ENCODE results near the gene SLC27A2. TPM values are rescaled to one million over a fixed set of nuclear protein-coding genes. Genes with fewer than 3 reads are reported as not detected.

The SLC27A2 gene
- total RNA-seq, 1 donor from 2014 or later = 2.1 TPM

DNA sequence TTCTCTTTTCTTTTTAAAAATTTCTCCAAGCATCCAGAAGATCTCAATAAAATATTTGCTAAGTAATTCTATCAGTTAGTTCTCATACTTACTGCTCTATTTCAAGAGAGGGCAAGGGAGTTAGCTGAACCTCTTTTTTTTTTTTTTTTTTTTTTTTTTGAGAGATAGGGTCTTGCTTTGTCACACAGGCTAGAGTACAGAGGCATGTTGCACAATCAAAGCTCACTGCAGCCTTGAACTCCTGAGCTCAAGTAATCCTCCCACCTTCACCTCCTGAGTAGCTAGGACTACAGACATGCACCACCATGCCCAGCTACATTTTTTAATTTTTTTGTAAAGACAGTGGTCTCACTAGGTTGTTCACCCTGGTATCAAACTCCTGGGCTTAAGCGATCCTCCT, 62.2 kb downstream of the SLC27A2 start:
- Mint-ChIP-seq H3K27me3 (ENCODE audit: insufficient read depth, low read depth) (peaks cover 3% of the 10 kb centered on the region), H3K9me3 (no peaks in the 10 kb centered on the region), H3K4me1 (no peaks in the 10 kb centered on the region), H3K4me3 (no peak overlapping the region), H3K36me3 (no peaks in the 10 kb centered on the region), H3K27ac (no peak overlapping the region)
- Histone ChIP-seq H3K79me2 (ENCODE audit: low read depth) (no peaks in the 10 kb centered on the region), H3K27me3 (no peaks in the 10 kb centered on the region), H3K4me3 (no peak overlapping the region), H3K9me3 (ENCODE audit: low read depth) (no peaks in the 10 kb centered on the region), H4K20me1 (ENCODE audit: low read depth) (no peaks in the 10 kb centered on the region), H3K27ac (no peak overlapping the region), H2AFZ (replicated peaks) (no peak overlapping the region), H3K4me2 (no peak overlapping the region), H3F3A (ENCODE audit: low read depth) (no peaks in the 10 kb centered on the region), H3K9ac (no peak overlapping the region), H3K36me3 (no peaks in the 10 kb centered on the region), H3K4me1 (no peaks in the 10 kb centered on the region)
- TF ChIP-seq, protein P1, sequence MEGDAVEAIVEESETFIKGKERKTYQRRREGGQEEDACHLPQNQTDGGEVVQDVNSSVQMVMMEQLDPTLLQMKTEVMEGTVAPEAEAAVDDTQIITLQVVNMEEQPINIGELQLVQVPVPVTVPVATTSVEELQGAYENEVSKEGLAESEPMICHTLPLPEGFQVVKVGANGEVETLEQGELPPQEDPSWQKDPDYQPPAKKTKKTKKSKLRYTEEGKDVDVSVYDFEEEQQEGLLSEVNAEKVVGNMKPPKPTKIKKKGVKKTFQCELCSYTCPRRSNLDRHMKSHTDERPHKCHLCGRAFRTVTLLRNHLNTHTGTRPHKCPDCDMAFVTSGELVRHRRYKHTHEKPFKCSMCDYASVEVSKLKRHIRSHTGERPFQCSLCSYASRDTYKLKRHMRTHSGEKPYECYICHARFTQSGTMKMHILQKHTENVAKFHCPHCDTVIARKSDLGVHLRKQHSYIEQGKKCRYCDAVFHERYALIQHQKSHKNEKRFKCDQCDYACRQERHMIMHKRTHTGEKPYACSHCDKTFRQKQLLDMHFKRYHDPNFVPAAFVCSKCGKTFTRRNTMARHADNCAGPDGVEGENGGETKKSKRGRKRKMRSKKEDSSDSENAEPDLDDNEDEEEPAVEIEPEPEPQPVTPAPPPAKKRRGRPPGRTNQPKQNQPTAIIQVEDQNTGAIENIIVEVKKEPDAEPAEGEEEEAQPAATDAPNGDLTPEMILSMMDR (IDR thresholded peaks at IDR 0.05) = no peak
- TF ChIP-seq EZH2 (IDR thresholded peaks at IDR 0.05) = no peak
- no peak for TF ChIP-seq EZH2phosphoT487 (IDR thresholded peaks at IDR 0.05)
- DNase-seq (ENCODE audit: low spot score) = no peak

DNA sequence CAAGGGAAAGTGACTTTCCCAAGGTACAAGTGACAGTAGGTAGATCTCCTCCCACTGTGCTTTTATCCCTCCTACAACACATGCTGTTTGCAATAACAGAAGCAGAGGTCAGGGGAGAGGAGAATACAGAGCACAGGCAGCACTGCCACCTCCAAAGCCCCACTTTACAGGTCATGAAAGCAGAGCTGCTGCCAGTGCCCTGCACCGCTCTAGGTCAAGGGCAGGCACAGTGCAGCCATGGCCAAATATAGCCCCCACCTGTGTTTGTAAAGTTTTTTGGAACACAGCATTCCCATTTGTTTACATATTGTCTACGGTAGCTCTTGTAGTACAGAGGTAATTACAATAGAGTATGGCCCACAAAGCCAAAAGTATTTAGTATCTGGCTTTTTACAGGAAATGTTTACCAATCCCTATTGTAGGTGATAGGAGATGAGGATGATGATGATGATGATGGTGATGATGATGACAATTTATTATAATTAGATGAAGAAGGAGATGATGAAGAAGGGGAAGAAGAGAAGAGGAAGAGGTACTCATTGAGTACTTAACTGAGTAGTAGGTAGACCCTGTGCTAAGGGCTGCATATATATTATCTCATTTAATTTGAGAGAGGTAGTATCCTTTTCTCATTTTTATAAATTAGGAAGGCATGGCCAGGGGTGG, 63.1 kb downstream of the SLC27A2 start:
- Mint-ChIP-seq H3K4me1 (no peaks in the 10 kb centered on the region), H3K27me3 (ENCODE audit: insufficient read depth, low read depth) (peaks cover 3% of the 10 kb centered on the region), H3K36me3 (no peaks in the 10 kb centered on the region), H3K27ac (no peak overlapping the region), H3K9me3 (no peaks in the 10 kb centered on the region), H3K4me3 (no peak overlapping the region)
- no peak overlapping the region for H3K27ac ChIP-seq
- H3K4me1 ChIP-seq = no peaks in the 10 kb centered on the region
- no peak for TF ChIP-seq EZH2phosphoT487 (IDR thresholded peaks at IDR 0.05)
- TF ChIP-seq EZH2 (IDR thresholded peaks at IDR 0.05) = no peak
- TF ChIP-seq, protein P1 (IDR thresholded peaks at IDR 0.05) = no peak
- no peaks in the 10 kb centered on the region for H3F3A ChIP-seq (ENCODE audit: low read depth)
- H3K4me3 ChIP-seq = no peak overlapping the region
- no peak overlapping the region for H3K9ac ChIP-seq
- H3K9me3 ChIP-seq (ENCODE audit: low read depth) = no peaks in the 10 kb centered on the region
- no peak overlapping the region for H2AFZ ChIP-seq (replicated peaks)
- no peaks in the 10 kb centered on the region for H3K36me3 ChIP-seq
- H3K27me3 ChIP-seq = no peaks in the 10 kb centered on the region
- H4K20me1 ChIP-seq (ENCODE audit: low read depth) = no peaks in the 10 kb centered on the region
- no peak for DNase-seq (ENCODE audit: low spot score)
- H3K4me2 ChIP-seq = no peak overlapping the region
- no peaks in the 10 kb centered on the region for H3K79me2 ChIP-seq (ENCODE audit: low read depth)

DNA sequence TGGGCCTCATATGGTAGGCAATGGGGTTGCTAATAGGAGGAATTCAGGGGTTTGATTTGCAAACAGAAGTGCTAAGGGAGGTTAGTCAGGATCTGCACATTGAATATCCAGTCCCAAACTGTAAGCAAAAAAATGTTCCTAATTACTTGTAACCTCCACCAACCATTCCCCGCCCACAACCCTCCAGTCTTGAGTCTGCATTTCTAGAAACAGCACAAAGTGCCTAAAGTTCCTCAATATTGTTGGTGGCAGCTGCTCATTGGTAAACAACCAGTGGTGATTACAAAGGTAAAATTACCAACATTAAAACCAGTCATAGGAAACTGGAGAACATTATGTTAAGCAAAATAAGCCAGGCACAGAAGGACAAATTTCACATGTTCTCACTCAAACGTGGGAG, 64.6 kb downstream of the SLC27A2 start:
- no peaks in the 10 kb centered on the region for H3K9me3 ChIP-seq (ENCODE audit: low read depth)
- no peak overlapping the region for H3K4me3 Mint-ChIP-seq
- TF ChIP-seq EZH2 (IDR thresholded peaks at IDR 0.05) (no peak), EZH2phosphoT487 (IDR thresholded peaks at IDR 0.05) (no peak)
- TF ChIP-seq, protein P1 (IDR thresholded peaks at IDR 0.05) = no peak
- peaks cover 8% of the 10 kb centered on the region for H3K27me3 Mint-ChIP-seq (ENCODE audit: insufficient read depth, low read depth)
- DNase-seq (ENCODE audit: low spot score) = no peak
- no peak overlapping the region for H2AFZ ChIP-seq (replicated peaks)
- H3K4me1 ChIP-seq = no peaks in the 10 kb centered on the region
- H3K36me3 ChIP-seq = no peaks in the 10 kb centered on the region
- H3K4me1 Mint-ChIP-seq = no peaks in the 10 kb centered on the region
- no peak overlapping the region for H3K27ac Mint-ChIP-seq
- H3F3A ChIP-seq (ENCODE audit: low read depth) = no peaks in the 10 kb centered on the region
- H3K36me3 Mint-ChIP-seq = no peaks in the 10 kb centered on the region
- H3K9me3 Mint-ChIP-seq = peaks cover 1% of the 10 kb centered on the region
- no peak overlapping the region for H3K4me3 ChIP-seq
- H4K20me1 ChIP-seq (ENCODE audit: low read depth) = no peaks in the 10 kb centered on the region
- no peaks in the 10 kb centered on the region for H3K79me2 ChIP-seq (ENCODE audit: low read depth)
- no peak overlapping the region for H3K27ac ChIP-seq
- H3K27me3 ChIP-seq = no peaks in the 10 kb centered on the region
- no peak overlapping the region for H3K9ac ChIP-seq
- H3K4me2 ChIP-seq = no peak overlapping the region

All from neural progenitor cell (in vitro differentiated cells).